PFSK-1 (cell line): ENCODE results near the gene PHF14.

Experiments used
- FOXP2 ChIP-seq: optimal IDR thresholded peaks from 2 replicates; pipeline ENCODE3; 2011; ENCODE audit warnings: borderline replicate concordance, control low read depth, inconsistent platforms; ENCODE audit not compliant: insufficient read depth; ENCODE audit errors: extremely low read length, extremely low read depth
- POLR2AphosphoS5 ChIP-seq: IDR thresholded peaks from 2 replicates; pipeline ENCODE4 v1.6.1; 2012; ENCODE audit warnings: low read depth, mild to moderate bottlenecking, control low read depth, low read length, moderate library complexity
- SIN3A ChIP-seq: IDR thresholded peaks from 2 replicates; pipeline ENCODE4 v1.6.1; 2012; ENCODE audit warnings: mild to moderate bottlenecking, low read length, moderate library complexity, borderline replicate concordance; ENCODE audit not compliant: insufficient read depth
- TAF1 ChIP-seq: IDR thresholded peaks from 2 replicates; pipeline ENCODE4 v1.6.1; 2012; ENCODE audit warnings: low read length, control low read depth, borderline replicate concordance; ENCODE audit not compliant: insufficient read depth
- TF ChIP-seq, protein P1 (sequence below), 2 experiments: IDR thresholded peaks; 2 replicates each; pipeline versions ENCODE4 v1.6.1 to v1.8.0; 2011 to 2012; ENCODE audit warnings: low read depth in 2 of 2, low read length in 2 of 2, control low read depth in 1 of 2, inconsistent platforms in 1 of 2, mild to moderate bottlenecking in 1 of 2, moderate library complexity in 1 of 2; ENCODE audit not compliant: insufficient read depth in 1 of 2

PHF14 gene

GRCh38 chr7:11175887-11176286 lies 202.2 kb downstream of the PHF14 start:
- TF ChIP-seq SIN3A (no peak), POLR2AphosphoS5 (no peak)
- TF ChIP-seq, protein P1, sequence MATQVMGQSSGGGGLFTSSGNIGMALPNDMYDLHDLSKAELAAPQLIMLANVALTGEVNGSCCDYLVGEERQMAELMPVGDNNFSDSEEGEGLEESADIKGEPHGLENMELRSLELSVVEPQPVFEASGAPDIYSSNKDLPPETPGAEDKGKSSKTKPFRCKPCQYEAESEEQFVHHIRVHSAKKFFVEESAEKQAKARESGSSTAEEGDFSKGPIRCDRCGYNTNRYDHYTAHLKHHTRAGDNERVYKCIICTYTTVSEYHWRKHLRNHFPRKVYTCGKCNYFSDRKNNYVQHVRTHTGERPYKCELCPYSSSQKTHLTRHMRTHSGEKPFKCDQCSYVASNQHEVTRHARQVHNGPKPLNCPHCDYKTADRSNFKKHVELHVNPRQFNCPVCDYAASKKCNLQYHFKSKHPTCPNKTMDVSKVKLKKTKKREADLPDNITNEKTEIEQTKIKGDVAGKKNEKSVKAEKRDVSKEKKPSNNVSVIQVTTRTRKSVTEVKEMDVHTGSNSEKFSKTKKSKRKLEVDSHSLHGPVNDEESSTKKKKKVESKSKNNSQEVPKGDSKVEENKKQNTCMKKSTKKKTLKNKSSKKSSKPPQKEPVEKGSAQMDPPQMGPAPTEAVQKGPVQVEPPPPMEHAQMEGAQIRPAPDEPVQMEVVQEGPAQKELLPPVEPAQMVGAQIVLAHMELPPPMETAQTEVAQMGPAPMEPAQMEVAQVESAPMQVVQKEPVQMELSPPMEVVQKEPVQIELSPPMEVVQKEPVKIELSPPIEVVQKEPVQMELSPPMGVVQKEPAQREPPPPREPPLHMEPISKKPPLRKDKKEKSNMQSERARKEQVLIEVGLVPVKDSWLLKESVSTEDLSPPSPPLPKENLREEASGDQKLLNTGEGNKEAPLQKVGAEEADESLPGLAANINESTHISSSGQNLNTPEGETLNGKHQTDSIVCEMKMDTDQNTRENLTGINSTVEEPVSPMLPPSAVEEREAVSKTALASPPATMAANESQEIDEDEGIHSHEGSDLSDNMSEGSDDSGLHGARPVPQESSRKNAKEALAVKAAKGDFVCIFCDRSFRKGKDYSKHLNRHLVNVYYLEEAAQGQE (IDR thresholded peaks at IDR 0.05; ENCODE audit: insufficient read depth in 1 of 2, low read depth in 2 of 2, low read length in 2 of 2): no peak

DNA sequence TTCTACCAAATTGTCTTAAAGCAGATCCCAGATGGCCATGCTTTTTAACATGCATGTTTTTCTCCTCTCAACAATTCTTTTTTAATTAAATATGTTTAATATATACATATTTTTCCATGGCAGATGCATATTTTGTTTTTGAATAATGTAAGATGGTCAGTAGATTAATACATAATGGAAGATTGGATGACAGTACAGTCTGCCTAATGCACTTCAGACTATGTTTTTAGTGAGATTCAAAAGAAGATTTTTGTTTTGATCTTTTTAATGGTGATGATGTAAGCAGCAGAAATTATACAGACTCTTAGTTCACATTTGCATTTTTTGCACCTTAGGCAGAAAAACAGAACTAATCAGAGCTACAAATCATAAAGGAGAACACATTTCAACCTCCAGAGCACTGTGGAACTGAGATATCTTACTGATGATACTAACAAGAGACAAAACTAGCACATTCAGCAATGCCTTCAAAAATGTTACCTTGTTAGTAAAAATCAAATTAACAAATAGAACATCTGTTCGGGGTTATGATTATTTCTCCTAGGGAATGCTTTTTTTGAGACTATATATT lies 203.4 kb downstream of the PHF14 start:
- TF ChIP-seq, protein P1 (IDR thresholded peaks at IDR 0.05; ENCODE audit: insufficient read depth in 1 of 2, low read depth in 2 of 2, low read length in 2 of 2): no peak
- no peak for TF ChIP-seq POLR2AphosphoS5
- no peak for TF ChIP-seq FOXP2
- TF ChIP-seq TAF1: no peak
- TF ChIP-seq SIN3A: no peak

DNA sequence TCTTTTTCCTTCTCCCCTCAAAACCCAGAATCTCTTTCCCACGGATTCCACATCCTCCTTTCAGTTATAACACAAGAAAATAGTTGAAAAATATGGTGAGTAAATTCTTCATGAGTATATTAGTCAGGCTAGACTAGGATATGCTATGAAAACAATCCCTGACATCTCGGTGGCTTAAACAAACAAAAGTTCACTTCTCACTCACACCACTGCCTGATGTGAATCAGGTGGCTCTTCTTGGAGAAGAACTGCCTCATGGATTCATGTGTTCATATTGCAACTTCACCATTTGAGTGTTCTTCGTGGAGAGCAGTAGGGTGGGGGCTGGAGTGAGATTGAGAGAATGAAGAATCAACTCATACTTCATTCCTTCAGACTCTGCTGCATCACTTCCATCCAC lies 204.1 kb downstream of the PHF14 start:
- no peak for TF ChIP-seq POLR2AphosphoS5
- no peak for TF ChIP-seq FOXP2
- no peak for TF ChIP-seq TAF1
- TF ChIP-seq, protein P1 (IDR thresholded peaks at IDR 0.05; ENCODE audit: insufficient read depth in 1 of 2, low read depth in 2 of 2, low read length in 2 of 2): no peak
- TF ChIP-seq SIN3A: no peak

DNA sequence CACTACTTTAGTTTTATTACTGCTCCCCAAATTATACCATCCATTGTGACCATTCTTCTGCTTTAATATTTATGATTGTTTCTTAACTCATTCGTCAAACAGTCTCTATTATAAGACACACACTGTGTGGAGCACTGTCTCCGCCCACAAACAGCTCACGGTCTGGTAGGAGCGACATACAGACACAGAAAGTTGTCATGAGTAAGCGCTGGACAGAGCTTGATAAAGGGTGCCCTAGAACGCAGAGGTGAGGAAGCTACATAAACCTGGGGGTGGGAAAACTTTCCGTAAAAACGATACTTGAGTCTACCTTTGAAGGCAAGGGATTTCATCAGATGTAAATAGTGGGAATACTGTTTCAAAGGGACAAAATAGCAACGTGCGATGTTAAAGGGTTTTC lies 207.9 kb downstream of the PHF14 start:
- TF ChIP-seq FOXP2 (no peak), POLR2AphosphoS5 (no peak), TAF1 (no peak), SIN3A (no peak)
- TF ChIP-seq, protein P1 (IDR thresholded peaks at IDR 0.05; ENCODE audit: insufficient read depth in 1 of 2, low read depth in 2 of 2, low read length in 2 of 2): no peak

DNA sequence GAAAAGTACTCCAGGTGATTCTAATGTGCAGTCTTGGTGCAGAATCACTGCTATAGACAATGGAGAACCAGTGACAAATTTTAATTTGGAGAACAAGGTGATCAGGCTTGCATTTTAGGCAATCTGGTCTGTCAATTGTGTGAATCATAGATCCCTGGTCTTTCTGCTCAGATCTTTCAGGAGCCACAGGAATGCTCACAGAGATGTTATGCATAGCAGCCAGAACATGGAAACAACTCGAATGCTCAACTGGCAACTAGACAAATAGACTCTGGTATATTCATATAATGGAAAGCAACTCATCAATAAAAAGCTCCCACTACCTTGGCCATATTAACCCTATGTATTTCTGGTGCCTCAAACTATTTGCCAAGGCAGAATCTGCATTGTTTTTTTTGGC lies 209.1 kb downstream of the PHF14 start:
- TF ChIP-seq SIN3A (no peak), POLR2AphosphoS5 (no peak), TAF1 (no peak), FOXP2 (no peak)
- TF ChIP-seq, protein P1 (IDR thresholded peaks at IDR 0.05; ENCODE audit: insufficient read depth in 1 of 2, low read depth in 2 of 2, low read length in 2 of 2): no peak
